Karpas-422 (cell line): ENCODE measurements around the gene NFE2L3. TPM values are rescaled to one million over a fixed set of nuclear protein-coding genes. Genes with fewer than 3 reads are reported as not detected.
"Not testable (repeated sequence)": the region's sequence is repeated elsewhere in the genome, so short reads cannot be mapped to it uniquely, and the experiment has no call there.

ENCODE experiments used
- DNase-seq: peaks from one replicate; pipeline ENCODE4 v3.0.0-alpha.2; 2015
- H2AFZ ChIP-seq: fragments of 200-600 bp; sonication (generic); 2 replicates; pipeline ENCODE4 v1.6.1; 2014; ENCODE audit warnings: antibody characterized with exemption, low read length, mixed read lengths
- H3K27ac ChIP-seq: fragments of 200-600 bp; sonication (generic); 2 replicates; pipeline ENCODE4 v1.5.1; 2014; ENCODE audit warnings: mild to moderate bottlenecking, low read length, moderate library complexity
- H3K27me3 ChIP-seq: fragments of 200-600 bp; sonication (generic); 2 replicates; pipeline ENCODE4 v1.6.1; 2014; ENCODE audit warnings: low read length, mixed read lengths
- H3K36me3 ChIP-seq: fragments of 200-600 bp; sonication (generic); 2 replicates; pipeline ENCODE4 v1.6.1; 2014; ENCODE audit warnings: low read length, mixed read lengths; ENCODE audit not compliant: insufficient read depth
- H3K4me1 ChIP-seq: fragments of 200-600 bp; sonication (generic); 2 replicates; pipeline ENCODE4 v1.6.1; 2014; ENCODE audit warnings: mild to moderate bottlenecking, low read length, mixed read lengths
- H3K4me2 ChIP-seq: fragments of 200-600 bp; sonication (generic); 2 replicates; pipeline ENCODE4 v1.6.1; 2014; ENCODE audit warnings: low read length, low read depth, mild to moderate bottlenecking; ENCODE audit not compliant: poor library complexity, severe bottlenecking
- H3K4me3 ChIP-seq: fragments of 200-600 bp; sonication (generic); 2 replicates; pipeline ENCODE4 v1.5.1; 2014; ENCODE audit warnings: mild to moderate bottlenecking, antibody characterized with exemption, low read length, mixed read lengths
- H3K79me2 ChIP-seq: fragments of 200-600 bp; sonication (generic); 2 replicates; pipeline ENCODE4 v1.6.1; 2014; ENCODE audit warnings: mild to moderate bottlenecking, low read length, mixed read lengths
- H3K9ac ChIP-seq: fragments of 200-600 bp; sonication (generic); 2 replicates; pipeline ENCODE4 v1.6.0; 2014; ENCODE audit warnings: low read length
- H3K9me2 ChIP-seq: fragments of 200-600 bp; sonication (generic), shearing (Covaris generic); replicated peaks from 2 replicates; pipeline ENCODE4 v1.6.0; 2014; ENCODE audit warnings: mild to moderate bottlenecking, low read length, moderate library complexity; ENCODE audit not compliant: insufficient read depth
- H3K9me3 ChIP-seq: fragments of 300-700, 200-600 bp; sonication (generic); 2 replicates; pipeline ENCODE4 v1.6.1; 2014; ENCODE audit warnings: low read length, mixed read lengths
- H4K20me1 ChIP-seq: fragments of 200-600 bp; sonication (generic); 2 replicates; pipeline ENCODE4 v1.6.1; 2014; ENCODE audit warnings: mild to moderate bottlenecking, antibody characterized with exemption, low read length, low read depth; ENCODE audit not compliant: insufficient read depth
- total RNA-seq: library from RNA; depleted of rRNA; stranded (reverse); fragments of >200 nt; shearing (Covaris generic); gene quantifications from 2 replicates; pipeline ENCODE4 v1.2.3, GENCODE V29; 2014; ENCODE audit warnings: low replicate concordance

The NFE2L3 gene
- total RNA-seq, 1 experiment from 2014 or later, result not detected

DNA sequence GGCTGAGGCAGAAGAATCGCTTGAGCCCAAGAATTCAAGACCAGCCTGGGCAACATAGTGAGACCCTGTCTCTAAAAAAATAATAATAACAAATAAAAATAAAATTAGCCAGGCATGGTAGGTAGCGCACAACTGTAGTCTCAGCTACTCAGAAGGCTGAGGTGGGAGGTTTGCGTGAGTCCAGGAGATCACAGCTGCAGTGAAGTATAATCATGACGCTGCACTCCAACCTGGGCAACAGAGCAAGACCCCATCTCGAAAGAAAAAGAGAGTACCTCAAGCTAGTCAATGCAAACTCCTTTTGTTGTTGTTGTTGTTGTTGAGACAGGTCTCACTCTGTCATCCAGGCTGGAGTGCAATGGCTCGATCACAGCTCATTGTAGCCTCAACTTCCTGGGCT lies 34.0 kb upstream of the NFE2L3 start:
- Histone ChIP-seq H3K79me2 (no peaks in the 10 kb centered on the region), H2AFZ (no peak overlapping the region), H3K9ac (no peak overlapping the region), H3K4me1 (no peaks in the 10 kb centered on the region), H3K9me2 (no peaks in the 10 kb centered on the region), H4K20me1 (no peaks in the 10 kb centered on the region), H3K9me3 (no peaks in the 10 kb centered on the region), H3K27me3 (no peaks in the 10 kb centered on the region), H3K36me3 (no peaks in the 10 kb centered on the region), H3K27ac (no peak overlapping the region), H3K4me2 (no peak overlapping the region), H3K4me3 (no peak overlapping the region)
- DNase-seq, result no peak

DNA sequence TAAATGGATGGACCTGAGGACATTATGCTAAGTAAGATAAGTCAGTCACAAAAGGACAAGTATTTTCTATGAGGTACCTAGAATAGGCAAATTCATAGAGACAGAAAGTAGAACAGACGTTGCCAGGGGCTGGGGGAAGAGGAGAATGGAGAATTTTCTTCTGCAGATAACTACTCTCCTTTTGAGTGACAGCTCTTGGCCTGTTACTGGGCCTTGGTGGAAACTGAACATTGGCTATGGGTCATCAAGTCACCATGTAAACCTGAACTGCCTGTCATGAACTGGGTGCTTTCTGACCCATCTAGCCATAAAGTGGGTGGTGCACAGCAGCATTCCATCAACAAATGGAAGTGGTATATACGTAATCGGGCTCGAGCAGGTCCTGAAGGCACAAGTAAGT lies 29.3 kb upstream of the NFE2L3 start:
- Histone ChIP-seq H3K36me3 (no peaks in the 10 kb centered on the region), H3K9me2 (no peaks in the 10 kb centered on the region), H2AFZ (no peak overlapping the region), H3K4me3 (no peak overlapping the region), H3K9ac (no peak overlapping the region), H3K9me3 (no peaks in the 10 kb centered on the region), H3K27ac (no peak overlapping the region), H3K27me3 (no peaks in the 10 kb centered on the region), H3K4me2 (no peak overlapping the region), H3K79me2 (no peaks in the 10 kb centered on the region), H4K20me1 (no peaks in the 10 kb centered on the region), H3K4me1 (peaks cover 8% of the 10 kb centered on the region)
- DNase-seq, result no peak

DNA sequence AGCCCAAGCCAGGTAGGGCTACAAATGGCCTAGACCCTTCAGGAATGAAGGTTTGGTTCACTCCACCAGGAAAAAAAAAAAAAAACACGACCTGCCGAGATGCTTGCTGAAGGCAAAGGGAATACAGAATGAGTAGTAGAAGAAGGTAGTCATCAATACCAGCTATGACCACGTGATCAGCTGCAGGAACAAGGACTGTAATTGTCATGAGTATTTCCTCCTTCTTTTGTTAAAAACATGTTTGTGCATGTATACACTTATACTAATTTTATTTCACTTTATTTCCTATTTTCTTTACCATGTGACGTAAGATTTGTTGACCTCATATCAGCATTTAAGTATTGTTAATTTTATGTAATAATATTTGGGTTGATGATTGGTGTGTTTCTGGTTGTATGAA lies 27.2 kb upstream of the NFE2L3 start:
- not testable (repeated sequence) for H3K9ac ChIP-seq, H3K4me3 ChIP-seq, H3K9me3 ChIP-seq, H3K9me2 ChIP-seq, H3K27me3 ChIP-seq, H3K79me2 ChIP-seq, H3K4me1 ChIP-seq, H4K20me1 ChIP-seq, DNase-seq, H2AFZ ChIP-seq, H3K27ac ChIP-seq, H3K4me2 ChIP-seq, H3K36me3 ChIP-seq

DNA sequence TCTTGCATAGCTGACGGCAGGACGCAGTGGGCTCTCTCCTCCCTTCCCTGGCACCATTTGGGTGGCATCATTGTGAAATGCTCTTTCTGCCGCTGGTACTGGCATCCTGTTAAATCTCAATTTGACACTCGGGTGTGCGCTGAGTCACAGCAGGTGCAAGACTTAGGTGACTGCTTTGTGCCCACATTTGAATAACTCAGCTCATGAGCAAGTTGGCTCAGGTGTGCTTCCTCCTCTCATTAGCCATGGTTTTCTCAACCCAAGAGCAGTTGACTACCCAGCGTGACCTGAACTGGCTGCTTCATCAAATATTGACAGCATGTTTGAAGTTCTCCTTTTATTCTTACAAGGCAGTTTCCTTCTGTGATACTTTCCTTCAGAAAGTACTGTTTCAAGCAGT lies 24.6 kb upstream of the NFE2L3 start:
- DNase-seq, result no peak
- peaks cover 8% of the 10 kb centered on the region for H3K4me1 ChIP-seq
- no peak overlapping the region for H2AFZ ChIP-seq

DNA sequence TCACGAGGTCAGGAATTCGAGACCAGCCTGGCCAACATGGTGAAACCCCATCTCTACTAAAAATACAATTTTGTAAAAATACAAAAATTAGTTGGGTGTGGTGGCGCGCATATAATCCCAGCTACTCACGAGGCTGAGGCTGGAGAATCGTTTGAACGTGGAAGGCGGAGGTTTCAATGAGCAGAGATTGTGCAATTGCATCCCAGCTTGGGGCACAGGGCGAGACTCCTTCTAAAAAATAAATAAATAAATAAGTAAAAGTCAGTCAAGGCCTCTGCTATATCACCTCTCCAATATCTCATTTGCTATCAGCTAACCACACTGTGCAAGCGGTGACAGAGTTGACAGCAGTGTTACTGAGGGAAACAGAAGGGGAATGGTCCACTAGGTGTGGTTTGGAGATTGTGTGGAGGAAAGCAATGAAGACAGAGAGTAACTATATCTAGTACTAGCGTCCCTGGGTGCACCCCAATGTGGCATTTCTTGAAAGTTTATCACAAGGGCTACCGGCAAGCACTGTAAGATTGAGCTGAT lies 20.9 kb upstream of the NFE2L3 start:
- H4K20me1 ChIP-seq, result no peaks in the 10 kb centered on the region
- no peak overlapping the region for H2AFZ ChIP-seq
- H3K36me3 ChIP-seq, result no peaks in the 10 kb centered on the region
- H3K9me2 ChIP-seq, result no peaks in the 10 kb centered on the region
- no peak overlapping the region for H3K27ac ChIP-seq
- no peak overlapping the region for H3K4me3 ChIP-seq
- H3K4me1 ChIP-seq, result peaks cover 8% of the 10 kb centered on the region
- H3K9me3 ChIP-seq, result no peaks in the 10 kb centered on the region
- H3K79me2 ChIP-seq, result no peaks in the 10 kb centered on the region
- DNase-seq, result no peak
- no peak overlapping the region for H3K4me2 ChIP-seq
- no peak overlapping the region for H3K9ac ChIP-seq
- no peaks in the 10 kb centered on the region for H3K27me3 ChIP-seq

More for the DNA sequence above, 24.6 kb upstream of the NFE2L3 start:
- H3K9me2 ChIP-seq, result no peaks in the 10 kb centered on the region
- H3K9ac ChIP-seq, result no peak overlapping the region
- no peak overlapping the region for H3K4me3 ChIP-seq
- H3K27ac ChIP-seq, result no peak overlapping the region
- no peaks in the 10 kb centered on the region for H3K27me3 ChIP-seq
- no peaks in the 10 kb centered on the region for H4K20me1 ChIP-seq
- H3K9me3 ChIP-seq, result no peaks in the 10 kb centered on the region
- H3K36me3 ChIP-seq, result no peaks in the 10 kb centered on the region
- H3K79me2 ChIP-seq, result no peaks in the 10 kb centered on the region
- no peak overlapping the region for H3K4me2 ChIP-seq

DNA sequence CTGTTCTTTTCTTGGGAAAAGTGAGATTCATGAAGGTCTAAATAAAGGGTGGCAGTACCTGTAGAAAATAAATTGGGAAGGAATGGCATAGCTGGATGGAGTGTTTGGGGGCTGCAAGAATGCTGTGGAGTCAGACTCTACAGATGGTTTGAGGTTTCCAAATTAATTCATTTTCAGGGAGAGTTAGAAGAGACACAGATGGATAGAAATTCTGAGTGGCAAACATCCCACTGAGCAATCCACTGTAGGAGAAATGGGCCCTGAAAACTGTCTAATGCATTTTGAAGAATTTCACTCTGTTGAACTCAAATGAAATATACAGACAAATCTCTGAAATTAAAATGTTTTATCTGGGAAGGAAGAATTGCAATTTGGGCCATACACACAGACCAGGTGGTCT lies 16.9 kb upstream of the NFE2L3 start:
- no peak overlapping the region for H2AFZ ChIP-seq
- H3K4me1 ChIP-seq, result no peaks in the 10 kb centered on the region
- H3K9me2 ChIP-seq, result no peaks in the 10 kb centered on the region
- H3K4me2 ChIP-seq, result no peak overlapping the region
- H3K4me3 ChIP-seq, result no peak overlapping the region
- DNase-seq, result no peak
- H3K27me3 ChIP-seq, result no peaks in the 10 kb centered on the region
- H3K36me3 ChIP-seq, result no peaks in the 10 kb centered on the region
- H3K79me2 ChIP-seq, result no peaks in the 10 kb centered on the region
- H3K9ac ChIP-seq, result no peak overlapping the region
- no peaks in the 10 kb centered on the region for H3K9me3 ChIP-seq
- H4K20me1 ChIP-seq, result no peaks in the 10 kb centered on the region
- no peak overlapping the region for H3K27ac ChIP-seq

DNA sequence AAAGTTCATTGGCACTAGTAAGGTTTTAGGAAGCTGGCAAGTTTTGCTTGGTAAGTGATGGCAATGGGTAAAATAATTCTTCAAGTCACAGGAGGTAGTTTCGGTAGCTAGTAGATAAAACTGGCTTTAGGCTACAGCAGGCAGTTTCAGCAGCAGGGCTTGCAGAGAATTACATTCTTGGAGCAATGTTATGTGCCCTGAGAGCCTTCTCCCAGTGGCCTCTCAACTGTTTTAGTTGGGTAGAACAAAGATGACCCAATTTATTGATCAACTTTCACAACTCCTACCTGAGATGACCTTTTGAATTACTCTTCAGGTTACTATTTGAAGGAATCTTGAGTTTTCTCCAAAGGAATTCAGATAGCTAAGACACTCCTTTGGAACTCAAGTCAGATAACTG lies 16.4 kb upstream of the NFE2L3 start:
- no peak overlapping the region for H3K4me2 ChIP-seq
- no peaks in the 10 kb centered on the region for H3K27me3 ChIP-seq
- no peak overlapping the region for H3K27ac ChIP-seq
- no peaks in the 10 kb centered on the region for H3K9me2 ChIP-seq
- no peak for DNase-seq
- H3K9ac ChIP-seq, result no peak overlapping the region
- H3K9me3 ChIP-seq, result no peaks in the 10 kb centered on the region
- H4K20me1 ChIP-seq, result no peaks in the 10 kb centered on the region
- H3K36me3 ChIP-seq, result no peaks in the 10 kb centered on the region
- H3K4me1 ChIP-seq, result no peaks in the 10 kb centered on the region
- H2AFZ ChIP-seq, result no peak overlapping the region
- H3K79me2 ChIP-seq, result no peaks in the 10 kb centered on the region
- H3K4me3 ChIP-seq, result no peak overlapping the region

DNA sequence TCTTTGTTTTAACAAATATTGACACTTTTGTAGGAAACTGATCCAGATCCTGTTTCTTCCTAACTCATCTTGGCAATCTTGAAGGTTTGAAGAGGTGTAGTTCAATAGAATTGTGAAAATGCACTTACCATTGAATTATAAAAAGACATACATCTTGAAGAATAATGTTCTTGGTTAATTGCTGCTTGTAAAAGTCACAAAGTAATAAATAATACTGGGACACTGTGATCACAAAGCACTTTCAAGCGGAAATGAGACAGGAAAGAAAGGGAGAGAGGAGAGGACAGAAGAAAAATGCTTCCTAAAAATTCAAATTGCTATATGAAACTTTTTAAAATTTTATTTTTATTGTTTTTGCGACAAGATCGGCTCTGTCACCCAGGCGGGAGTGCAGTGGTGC lies 15.2 kb upstream of the NFE2L3 start:
- no peak overlapping the region for H3K4me3 ChIP-seq

DNA sequence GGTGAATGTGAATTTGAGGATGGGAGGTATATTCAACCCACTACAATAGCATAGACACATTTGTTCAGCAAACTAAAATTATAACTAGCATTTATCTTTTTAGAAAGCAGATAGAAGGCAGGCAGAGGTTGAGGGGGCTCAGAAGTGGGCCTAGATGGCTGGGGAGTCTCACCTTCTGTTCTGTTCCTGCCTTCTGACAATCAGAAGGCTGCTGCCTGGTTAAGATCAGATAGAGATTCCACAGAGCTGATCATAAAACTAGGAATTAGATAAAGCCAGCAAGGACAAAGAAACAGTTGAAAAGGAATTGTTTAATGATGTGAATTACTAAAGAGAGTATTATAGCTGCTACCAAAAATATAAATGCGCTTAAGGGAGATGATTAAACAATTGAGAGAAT lies 11.6 kb upstream of the NFE2L3 start:
- no peaks in the 10 kb centered on the region for H3K4me1 ChIP-seq
- H3K27me3 ChIP-seq, result no peaks in the 10 kb centered on the region
- H4K20me1 ChIP-seq, result no peaks in the 10 kb centered on the region
- no peaks in the 10 kb centered on the region for H3K79me2 ChIP-seq
- no peak overlapping the region for H3K9ac ChIP-seq
- H3K9me2 ChIP-seq, result no peaks in the 10 kb centered on the region
- no peak overlapping the region for H2AFZ ChIP-seq
- no peak overlapping the region for H3K27ac ChIP-seq
- DNase-seq, result no peak
- no peak overlapping the region for H3K4me3 ChIP-seq
- no peak overlapping the region for H3K4me2 ChIP-seq
- no peaks in the 10 kb centered on the region for H3K9me3 ChIP-seq
- no peaks in the 10 kb centered on the region for H3K36me3 ChIP-seq

More for the DNA sequence above, 15.2 kb upstream of the NFE2L3 start:
- H4K20me1 ChIP-seq, result no peaks in the 10 kb centered on the region
- H2AFZ ChIP-seq, result no peak overlapping the region
- no peak overlapping the region for H3K9ac ChIP-seq
- H3K79me2 ChIP-seq, result no peaks in the 10 kb centered on the region
- no peaks in the 10 kb centered on the region for H3K27me3 ChIP-seq
- H3K4me2 ChIP-seq, result no peak overlapping the region
- H3K9me2 ChIP-seq, result no peaks in the 10 kb centered on the region
- no peak for DNase-seq
- no peak overlapping the region for H3K27ac ChIP-seq
- H3K9me3 ChIP-seq, result no peaks in the 10 kb centered on the region
- no peaks in the 10 kb centered on the region for H3K4me1 ChIP-seq
- H3K36me3 ChIP-seq, result no peaks in the 10 kb centered on the region
